LNCAP (cell line): ENCODE results near the gene RERE.
A peak's percentile ranks its signal among the peaks of the same experiment; 100 is the strongest.

ENCODE experiments used
- TF ChIP-seq, protein P1 (sequence below): fragments of 450-650 bp; IDR thresholded peaks from 2 replicates; pipeline ENCODE4 v1.5.1; 2017; ENCODE audit warnings: mild to moderate bottlenecking

The RERE gene

DNA sequence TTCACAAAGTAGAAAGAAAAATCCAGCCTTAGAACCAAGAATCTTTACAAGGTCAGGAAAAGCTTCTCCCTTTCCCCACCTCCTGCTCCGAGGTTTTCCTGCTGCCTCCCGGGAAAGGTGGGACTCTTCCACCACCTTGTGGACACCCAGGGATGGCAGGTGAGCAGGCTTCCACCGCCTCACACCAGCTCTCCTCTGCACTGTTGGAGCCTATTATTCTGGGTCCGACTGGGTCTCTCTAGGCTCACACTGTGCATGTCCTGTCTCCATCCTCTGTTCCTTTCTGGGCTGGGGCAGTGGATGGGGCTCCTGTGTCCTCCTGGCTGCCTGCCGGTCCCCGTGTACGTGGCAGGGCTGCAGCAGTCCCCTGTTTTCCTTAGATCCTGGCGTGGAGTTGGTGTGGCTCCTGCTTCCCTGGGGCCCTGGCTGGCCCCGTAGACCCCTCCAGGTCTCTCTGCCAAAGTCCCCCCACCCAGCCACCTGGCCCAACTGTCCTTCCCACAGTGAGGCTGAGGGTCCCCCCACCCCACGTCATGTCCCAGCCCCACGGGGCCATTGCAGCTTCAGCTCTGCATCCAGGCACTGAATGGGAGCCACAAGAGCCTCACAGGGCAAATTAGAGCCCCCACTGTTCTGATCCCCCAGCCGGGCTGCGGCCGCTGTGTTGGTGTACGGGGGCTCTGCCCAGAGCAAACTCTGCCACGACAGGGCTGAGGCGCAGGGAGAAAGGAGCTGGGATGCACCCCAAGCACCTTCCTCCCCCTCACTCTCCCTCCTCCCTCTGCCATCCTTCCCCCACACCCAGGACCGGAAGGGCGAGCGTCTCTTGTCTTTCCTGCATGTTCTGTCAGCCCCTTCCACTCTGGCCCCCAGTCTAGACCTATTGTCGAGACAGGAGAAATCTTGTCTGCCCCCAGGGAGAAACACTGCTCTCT lies 502.8 kb downstream of the RERE start:
- TF ChIP-seq, protein P1, sequence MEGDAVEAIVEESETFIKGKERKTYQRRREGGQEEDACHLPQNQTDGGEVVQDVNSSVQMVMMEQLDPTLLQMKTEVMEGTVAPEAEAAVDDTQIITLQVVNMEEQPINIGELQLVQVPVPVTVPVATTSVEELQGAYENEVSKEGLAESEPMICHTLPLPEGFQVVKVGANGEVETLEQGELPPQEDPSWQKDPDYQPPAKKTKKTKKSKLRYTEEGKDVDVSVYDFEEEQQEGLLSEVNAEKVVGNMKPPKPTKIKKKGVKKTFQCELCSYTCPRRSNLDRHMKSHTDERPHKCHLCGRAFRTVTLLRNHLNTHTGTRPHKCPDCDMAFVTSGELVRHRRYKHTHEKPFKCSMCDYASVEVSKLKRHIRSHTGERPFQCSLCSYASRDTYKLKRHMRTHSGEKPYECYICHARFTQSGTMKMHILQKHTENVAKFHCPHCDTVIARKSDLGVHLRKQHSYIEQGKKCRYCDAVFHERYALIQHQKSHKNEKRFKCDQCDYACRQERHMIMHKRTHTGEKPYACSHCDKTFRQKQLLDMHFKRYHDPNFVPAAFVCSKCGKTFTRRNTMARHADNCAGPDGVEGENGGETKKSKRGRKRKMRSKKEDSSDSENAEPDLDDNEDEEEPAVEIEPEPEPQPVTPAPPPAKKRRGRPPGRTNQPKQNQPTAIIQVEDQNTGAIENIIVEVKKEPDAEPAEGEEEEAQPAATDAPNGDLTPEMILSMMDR, result peak; percentile 88

DNA sequence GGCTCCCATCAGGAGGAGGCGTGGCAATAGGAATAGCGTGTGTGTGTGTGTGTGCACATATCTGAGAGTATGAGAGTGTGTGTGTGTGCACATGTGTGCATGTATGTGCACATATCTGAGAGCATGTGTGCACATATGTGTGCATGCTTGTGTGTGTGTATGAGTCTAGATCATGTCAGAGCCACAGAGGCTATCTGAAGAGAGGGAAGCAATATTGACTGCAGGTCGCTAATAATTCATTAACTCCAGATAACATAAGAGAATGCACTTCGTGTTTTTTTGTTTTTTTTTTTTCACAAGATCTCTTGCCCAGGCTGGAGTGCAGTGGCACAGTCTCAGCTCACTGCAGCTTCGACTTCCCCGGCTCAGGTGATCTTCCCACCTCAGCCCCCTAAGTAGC lies 504.2 kb downstream of the RERE start:
- TF ChIP-seq, protein P1, result no peak

DNA sequence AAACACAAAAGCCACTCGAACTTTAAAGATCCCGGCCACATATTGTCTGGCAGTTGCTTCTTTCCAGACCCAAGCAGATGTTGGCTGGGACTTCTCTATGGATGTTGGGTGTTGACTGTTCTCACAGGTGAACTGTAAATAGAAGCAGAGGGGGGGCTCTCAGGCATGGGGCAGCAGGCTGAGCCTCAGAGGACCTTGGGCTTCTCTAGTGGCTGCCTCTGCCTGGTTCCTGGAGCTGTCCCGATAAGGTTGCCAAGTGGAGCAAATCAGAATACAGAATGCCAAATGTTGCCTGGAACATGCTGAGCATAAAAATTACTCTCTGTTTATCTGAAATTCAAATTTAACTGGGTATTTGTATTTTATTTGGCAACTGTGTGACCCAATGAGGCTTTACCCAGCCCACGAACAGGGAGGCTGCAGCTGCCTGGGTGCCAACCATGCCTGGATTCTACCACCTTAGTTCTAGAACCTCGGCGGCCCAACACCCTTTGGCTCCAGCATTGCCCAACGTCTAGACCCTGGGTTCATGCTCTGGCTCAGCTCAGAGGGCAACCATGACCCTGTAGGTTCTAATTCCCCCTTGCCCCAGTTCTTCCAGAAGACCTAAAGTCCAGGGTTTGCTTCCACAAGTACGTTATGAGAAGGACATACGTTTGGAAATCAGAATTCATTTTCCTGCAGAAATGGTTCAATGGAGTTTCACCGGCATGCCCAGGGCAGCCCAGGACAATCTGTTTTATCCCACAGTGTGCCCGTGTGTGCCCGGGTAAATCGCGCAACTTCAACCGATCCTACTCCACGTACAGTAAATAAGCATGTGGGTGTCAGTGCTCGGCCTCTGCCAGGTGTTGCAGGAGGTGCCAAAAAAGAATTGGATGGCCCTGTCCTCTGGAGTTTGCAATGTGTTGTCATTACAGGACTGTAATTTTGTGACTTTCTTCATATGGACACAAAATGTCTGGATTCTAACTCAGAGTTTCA lies 504.9 kb downstream of the RERE start:
- TF ChIP-seq, protein P1, result no peak

DNA sequence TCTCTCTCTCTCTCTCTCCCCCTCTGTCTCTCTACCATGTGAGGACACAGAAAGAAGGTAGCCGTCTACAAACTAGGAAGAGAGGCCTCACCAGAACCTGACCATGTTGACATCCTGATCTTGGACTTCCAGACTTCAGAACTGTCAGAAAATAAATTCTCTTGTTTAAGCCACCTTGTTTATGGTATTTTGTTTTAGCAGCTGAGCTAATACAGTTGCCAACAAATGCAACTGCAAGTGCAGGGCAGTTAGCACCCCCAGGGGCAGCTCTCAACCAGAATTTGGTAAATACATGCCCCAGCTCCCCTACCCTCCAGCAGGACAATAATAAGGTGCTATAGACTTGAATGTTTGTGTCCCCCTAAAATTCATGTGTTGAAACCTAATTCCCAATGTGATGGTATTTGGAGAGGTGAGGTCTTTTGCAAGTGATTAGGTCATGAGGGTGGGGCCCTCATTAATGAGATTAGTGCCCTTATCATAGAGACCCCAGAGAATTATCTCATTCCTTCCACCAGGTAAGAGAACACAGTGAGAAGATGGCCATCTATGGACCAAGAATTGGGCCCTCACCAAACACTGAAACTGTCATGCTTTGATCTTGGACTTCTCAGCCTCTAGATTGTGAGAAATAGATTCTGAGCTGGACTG lies 506.2 kb downstream of the RERE start:
- TF ChIP-seq, protein P1, result no peak

DNA sequence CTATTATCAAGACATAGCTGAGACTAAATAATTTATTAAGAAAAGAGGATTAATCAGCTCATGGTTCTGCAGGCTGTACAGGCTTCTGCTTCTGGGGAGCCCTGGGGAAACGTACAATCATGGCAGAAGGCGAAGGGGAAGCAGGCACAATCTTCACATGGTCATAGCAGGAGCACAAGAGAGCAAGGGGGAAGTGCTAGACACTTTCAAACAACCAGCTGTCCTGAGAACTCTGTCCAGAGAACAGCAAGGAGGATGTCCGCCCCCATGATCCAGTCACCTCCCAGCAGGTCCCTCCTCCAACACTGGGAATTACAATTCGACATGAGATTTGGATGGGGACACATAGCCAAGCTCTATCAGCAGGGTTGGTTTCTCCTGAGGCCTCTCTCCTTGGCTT lies 509.8 kb downstream of the RERE start:
- TF ChIP-seq, protein P1, result no peak

DNA sequence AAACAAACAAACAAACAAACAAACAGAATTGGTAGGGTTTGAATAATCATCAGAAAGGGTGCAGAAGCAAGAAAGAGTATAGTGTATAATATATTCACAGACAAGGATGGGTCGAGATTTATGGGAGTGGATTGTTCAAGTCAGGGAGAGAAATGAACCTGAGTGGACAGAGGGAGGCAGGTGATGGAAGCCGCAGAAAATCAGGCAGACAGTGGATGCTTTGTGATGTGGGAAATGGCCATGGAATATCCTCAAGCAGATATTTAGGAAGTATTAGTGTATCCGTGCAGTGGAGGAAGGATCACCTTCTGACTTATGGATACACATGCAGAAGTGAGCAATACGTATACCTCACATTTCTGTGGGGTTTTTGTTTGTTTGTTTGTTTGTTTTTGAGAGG lies 513.6 kb downstream of the RERE start:
- TF ChIP-seq, protein P1, result no peak

DNA sequence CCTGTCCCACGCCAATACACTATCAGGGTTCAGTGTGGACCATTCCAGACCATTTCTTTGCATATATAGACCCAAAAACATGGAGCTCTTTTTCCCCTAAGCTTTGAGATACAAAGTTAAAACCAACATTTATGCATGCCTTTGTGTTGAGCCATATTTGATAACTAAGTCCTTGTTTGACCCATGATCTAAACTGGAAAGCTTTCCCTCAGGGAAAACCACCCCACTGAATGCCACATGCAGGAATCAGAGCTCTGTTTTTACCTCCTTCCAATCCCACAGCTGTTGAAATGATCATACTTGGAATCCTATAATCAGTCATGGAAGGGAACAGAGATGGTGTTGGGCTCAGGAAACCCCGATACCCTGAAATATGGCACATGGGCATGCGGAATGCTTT lies 514.3 kb downstream of the RERE start:
- TF ChIP-seq, protein P1, result no peak
